Ovary (tissue), 1 donor: Measurements from ENCODE around the gene CCDC86.

Experiments used
- EP300 ChIP-seq: sonication (generic); formaldehyde crosslinking; IDR thresholded peaks from one replicate; pipeline ENCODE4 v1.6.1; 2017; ENCODE audit warnings: antibody characterized with exemption
- POLR2A ChIP-seq: fragments of 450-650 bp; IDR thresholded peaks from one replicate; pipeline ENCODE4 v1.6.1; 2017; ENCODE audit warnings: antibody characterized with exemption, mild to moderate bottlenecking, moderate library complexity

DNA sequence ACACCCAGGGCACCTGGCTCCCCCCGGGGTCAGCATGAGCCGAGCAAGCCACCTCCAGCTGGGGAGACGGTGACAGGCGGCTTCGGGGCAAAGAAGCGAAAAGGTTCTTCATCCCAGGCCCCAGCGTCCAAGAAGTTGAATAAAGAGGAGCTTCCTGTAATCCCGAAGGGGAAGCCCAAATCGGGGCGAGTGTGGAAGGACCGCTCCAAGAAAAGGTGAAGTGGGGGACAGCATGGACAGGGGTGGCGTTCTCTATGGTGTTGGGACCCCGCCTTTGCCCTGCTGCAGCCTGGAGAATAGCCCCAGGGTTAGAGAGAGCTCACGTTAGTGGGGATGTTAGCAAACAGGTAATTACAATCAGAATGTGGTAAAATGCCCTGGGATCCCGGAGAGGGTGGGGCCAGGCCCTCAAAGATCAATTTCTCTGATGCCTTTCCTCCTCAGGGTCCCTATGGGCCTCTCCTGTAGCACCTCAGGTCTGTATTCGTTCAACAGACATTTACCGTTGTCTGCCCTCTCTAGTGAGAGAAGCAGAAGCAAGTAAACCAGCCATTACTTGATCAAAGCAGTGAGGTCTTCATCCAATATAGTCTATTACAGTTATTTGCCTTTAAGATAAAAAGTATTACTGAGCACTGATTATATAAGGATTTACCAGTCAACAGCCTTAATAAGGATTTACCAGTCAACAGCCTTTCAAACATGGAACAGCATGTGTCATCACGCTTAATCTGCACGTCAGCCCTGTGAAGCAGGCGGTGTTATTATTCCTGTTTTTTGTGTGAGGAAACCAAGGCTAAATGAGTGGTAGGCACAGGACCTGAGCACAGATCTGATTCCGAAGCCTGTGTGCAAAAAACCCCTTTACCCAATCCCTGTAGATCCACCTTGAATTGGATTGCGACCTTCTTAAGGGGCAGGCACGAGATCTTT, 1.0 kb downstream of the CCDC86 start:
- no peak for TF ChIP-seq EP300
- TF ChIP-seq POLR2A: no peak
